Gastrocnemius medialis (tissue), 4 donors: Measurements from ENCODE around the gene NAA35. TPM values are rescaled to one million over a fixed set of nuclear protein-coding genes. Genes with fewer than 3 reads are reported as not detected.

Source experiments
- ATAC-seq, 2 donors: fragments of 150-250 bp; one replicate each; pipeline ENCODE4 v1.9.1; 2016
- DNase-seq, 2 donors: peaks; one replicate each; pipeline ENCODE4 v3.0.0-alpha.2; 2019
- H3K27ac ChIP-seq, 4 donors: fragments of 200-600 bp; sonication (generic); 1 replicate in 1 of 4; 2 replicates in 3 of 4; pipeline ENCODE4 v1.5.1; 2016 to 2018; ENCODE audit warnings: mild to moderate bottlenecking in 2 of 4, moderate library complexity in 1 of 4
- H3K27me3 ChIP-seq, 3 donors: fragments of 200-600 bp; sonication (generic) in 2 of 3; 1 replicate in 1 of 3; 2 replicates in 2 of 3; pipeline versions ENCODE4 v1.5.1 to v1.6.0; 2016 to 2019; ENCODE audit warnings: mild to moderate bottlenecking in 1 of 3, moderate library complexity in 1 of 3
- H3K36me3 ChIP-seq, 2 donors: fragments of 200-600 bp; sonication (generic) in 1 of 2; one replicate each; pipeline ENCODE4 v1.5.1; 2017 to 2018
- H3K4me1 ChIP-seq, 2 donors: fragments of 200-600 bp; sonication (generic) in 1 of 2; one replicate each; pipeline ENCODE4 v1.5.1; 2016 to 2017; ENCODE audit warnings: mild to moderate bottlenecking in 2 of 2
- H3K4me3 ChIP-seq, 4 donors: fragments of 200-600 bp; sonication (generic) in 3 of 4; 1 replicate in 1 of 4; 2 replicates in 3 of 4; pipeline ENCODE4 v1.5.1; 2016 to 2019; ENCODE audit warnings: mild to moderate bottlenecking in 2 of 4
- H3K9me3 ChIP-seq, 3 donors: fragments of 200-600 bp; sonication (generic) in 2 of 3; 1 replicate in 1 of 3; 2 replicates in 2 of 3; pipeline ENCODE4 v1.5.1; 2016 to 2019
- CTCF ChIP-seq, 5 experiments: fragments of 450-650 bp in 3 of 5; fragments of 200-600 bp in 2 of 5; sonication (generic) in 2 of 5; IDR thresholded peaks in 4 of 5; conservative IDR thresholded peaks in 1 of 5; 1 replicate in 4 of 5; 2 replicates in 1 of 5; pipeline ENCODE4 v1.5.1; 2016 to 2019; ENCODE audit warnings: antibody characterized with exemption in 5 of 5, mild to moderate bottlenecking in 3 of 5, moderate library complexity in 3 of 5
- POLR2A ChIP-seq, 2 donors: fragments of 450-650 bp; IDR thresholded peaks; one replicate each; pipeline ENCODE4 v1.6.1; 2017; ENCODE audit warnings: antibody characterized with exemption in 2 of 2, mild to moderate bottlenecking in 2 of 2, moderate library complexity in 2 of 2
- in situ Hi-C, 4 donors: fragments of 200-750 bp; cut with MboI; loops; one replicate each; pipeline versions ENCODE4 v1.15.0 to v1.8.0; 2017; ENCODE audit warnings: low sequenced_read_pairs in 4 of 4
- intact Hi-C: fragments of 100-400 bp; cut with DNase I; formaldehyde crosslinking; loops from one replicate; pipeline ENCODE4 v1.15.1; 2023; ENCODE audit warnings: low total_unique reads
- total RNA-seq, 4 donors: library from RNA; depleted of rRNA; stranded (reverse); fragments of >200 nt; gene quantifications; one replicate each; pipeline versions ENCODE4 v1.1.0 to v1.2.3, GENCODE V29; 2016

Gene NAA35
- total RNA-seq, 4 donors from 2014 or later = 22.7 to 26.9 (median 24.5) TPM

GRCh38 chr9:85941966-85942912 lies 1.3 kb downstream of the NAA35 start:
- ATAC-seq (no peak), DNase-seq (no peak)
- no peaks in the 10 kb centered on the region for H3K9me3 ChIP-seq
- H3K4me3 ChIP-seq = peak overlapping the region; percentile 92 to 97 (median 94)
- intact Hi-C loops (loop anchor here (1.0 to 10.0 kb wide), 5 partner anchors 135 to 1967 kb away; partner anchors contain the start of genes CTSL, ISCA1 and TUT7), in situ Hi-C loops (loop anchor here in 1 of 4 donors (25.0 kb wide), 1 partner anchor 345 kb away; the partner anchor contains the start of gene ISCA1)
- H3K27me3 ChIP-seq = no peaks in the 10 kb centered on the region
- TF ChIP-seq CTCF (IDR thresholded peaks at IDR 0.05 in 4 of 5, conservative IDR thresholded peaks at IDR 0.05 in 1 of 5) (no peak), POLR2A (IDR thresholded peaks at IDR 0.05) (no peak)
- H3K27ac ChIP-seq = peak overlapping the region; percentile 92 to 98 (median 97)
- peaks cover 0 to 17% of the 10 kb centered on the region in 2 donors for H3K36me3 ChIP-seq
- H3K4me1 ChIP-seq = peaks cover 43 to 46% of the 10 kb centered on the region in 2 donors

DNA sequence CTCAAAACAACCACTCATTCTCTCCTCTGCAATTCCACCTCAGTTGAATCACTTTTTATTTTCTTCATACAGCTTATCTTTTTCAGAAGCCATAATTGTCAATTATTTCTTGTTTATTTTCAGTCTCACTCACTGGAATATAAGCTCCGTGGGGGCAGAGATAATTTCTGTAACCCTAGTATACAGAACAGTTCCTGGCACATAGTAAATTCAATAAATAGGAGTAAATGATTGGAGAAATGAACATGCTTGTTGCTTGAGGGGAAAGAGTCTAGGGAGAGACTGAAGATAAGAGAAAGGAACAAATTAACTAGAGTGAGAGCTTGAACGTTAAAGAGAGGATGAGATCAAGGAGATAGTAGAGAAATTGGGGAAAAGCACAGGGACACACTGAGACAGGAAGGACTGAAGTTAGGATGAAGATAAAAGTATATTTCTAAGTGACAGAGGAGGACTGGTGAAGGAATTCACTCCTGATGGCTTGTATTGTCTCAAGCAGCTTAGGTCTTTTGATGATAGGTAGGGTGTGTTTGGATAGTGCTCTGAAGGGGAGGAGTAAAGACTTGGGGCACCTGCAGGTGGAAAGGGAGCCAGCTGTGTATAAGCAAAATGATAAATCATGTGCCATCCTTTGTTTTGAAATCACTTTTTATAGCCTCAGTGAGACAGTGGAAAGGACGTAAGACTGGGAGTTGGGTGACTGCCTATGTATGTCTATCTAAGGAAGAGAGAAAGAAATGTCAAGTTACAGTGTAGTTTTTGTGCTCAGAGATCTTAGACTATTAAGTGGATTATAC lies 2.2 kb downstream of the NAA35 start:
- no peaks in the 10 kb centered on the region for H3K9me3 ChIP-seq
- peaks cover 45 to 46% of the 10 kb centered on the region in 2 donors for H3K4me1 ChIP-seq
- in situ Hi-C loops (loop anchor here in 1 of 4 donors (25.0 kb wide), 1 partner anchor 344 kb away; the partner anchor contains the start of gene ISCA1), intact Hi-C loops (loop anchor here (5.0 to 10.0 kb wide), 4 partner anchors 136 to 1968 kb away; partner anchors contain the start of genes CTSL and TUT7)
- H3K27ac ChIP-seq = peak overlapping the region; percentile 39 to 98 (median 94)
- DNase-seq (no peak), ATAC-seq (no peak)
- TF ChIP-seq CTCF (IDR thresholded peaks at IDR 0.05 in 4 of 5, conservative IDR thresholded peaks at IDR 0.05 in 1 of 5) = no peak
- no peak for TF ChIP-seq POLR2A (IDR thresholded peaks at IDR 0.05)
- H3K4me3 ChIP-seq = no peak overlapping the region
- no peaks in the 10 kb centered on the region for H3K27me3 ChIP-seq
- peaks cover 0 to 17% of the 10 kb centered on the region in 2 donors for H3K36me3 ChIP-seq

DNA sequence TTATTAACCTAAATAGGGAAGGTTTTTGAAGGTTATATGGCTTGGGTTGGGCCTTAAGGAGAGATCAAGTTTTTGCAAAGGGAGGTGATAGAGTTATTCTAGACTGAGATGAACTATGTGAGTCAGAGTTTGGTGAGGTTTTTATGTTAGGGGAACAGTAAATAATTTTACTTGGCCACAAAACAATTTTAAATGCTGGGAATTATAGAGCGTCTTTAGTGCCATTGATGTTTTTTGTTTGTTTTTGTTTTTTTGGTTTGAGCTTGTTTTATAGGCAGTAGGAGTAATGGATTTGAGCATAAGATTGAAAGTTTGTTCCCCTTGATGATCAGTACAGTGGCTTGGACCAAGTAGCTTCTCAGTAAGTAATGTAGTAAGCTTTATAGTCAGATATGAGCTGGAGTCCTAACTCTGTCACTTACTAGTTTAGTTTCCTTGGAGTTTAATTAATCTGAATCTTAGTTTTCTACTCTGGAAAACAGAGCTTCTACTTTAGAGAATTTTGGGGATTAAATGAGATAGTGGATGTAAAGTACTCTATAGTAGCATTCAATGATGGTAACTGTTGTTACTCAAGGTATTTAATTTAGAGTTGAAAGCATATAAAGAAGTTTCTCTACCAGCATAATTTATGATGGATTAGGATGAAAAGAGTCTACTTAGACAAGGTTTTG lies 2.9 kb downstream of the NAA35 start:
- no peak for TF ChIP-seq POLR2A (IDR thresholded peaks at IDR 0.05)
- TF ChIP-seq CTCF (IDR thresholded peaks at IDR 0.05 in 4 of 5, conservative IDR thresholded peaks at IDR 0.05 in 1 of 5) = no peak
- intact Hi-C loops = loop anchor here (5.0 to 10.0 kb wide), 4 partner anchors 137 to 1969 kb away; partner anchors contain the start of genes CTSL and TUT7
- Histone ChIP-seq H3K27me3 (no peaks in the 10 kb centered on the region), H3K36me3 (peaks cover 0 to 17% of the 10 kb centered on the region in 2 donors), H3K4me3 (no peak overlapping the region), H3K27ac (peak overlapping the region in 3 of 4 donors; percentile 39 to 98 (median 96)), H3K4me1 (peaks cover 51% of the 10 kb centered on the region in 2 donors), H3K9me3 (no peaks in the 10 kb centered on the region)
- DNase-seq (no peak), ATAC-seq (no peak)
- in situ Hi-C loops = loop anchor here in 1 of 4 donors (25.0 kb wide), 1 partner anchor 343 kb away; the partner anchor contains the start of gene ISCA1

DNA sequence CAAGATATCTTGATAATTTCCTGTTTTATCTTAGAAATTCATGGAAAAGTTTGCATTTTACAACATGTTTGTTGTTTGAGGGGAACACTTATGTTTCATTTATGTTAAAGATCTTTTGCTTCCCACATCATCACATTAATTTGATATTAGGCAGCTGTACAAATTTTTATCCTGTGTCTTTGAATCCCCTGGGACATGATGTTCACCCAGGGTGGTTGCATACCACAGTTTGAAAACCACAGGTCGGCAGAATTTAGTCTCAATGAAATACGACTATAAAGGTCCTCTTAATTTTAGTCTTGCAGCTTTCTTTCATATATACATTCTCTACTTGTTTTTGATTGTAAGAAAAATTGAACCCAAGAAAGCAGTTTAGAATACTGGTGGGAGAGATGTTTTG lies 3.7 kb downstream of the NAA35 start:
- ATAC-seq (no peak), DNase-seq (no peak)
- H3K36me3 ChIP-seq = peaks cover 0 to 17% of the 10 kb centered on the region in 2 donors
- peaks cover 59% of the 10 kb centered on the region in 2 donors for H3K4me1 ChIP-seq
- in situ Hi-C loops = loop anchor here in 1 of 4 donors (25.0 kb wide), 1 partner anchor 343 kb away; the partner anchor contains the start of gene ISCA1
- TF ChIP-seq CTCF (IDR thresholded peaks at IDR 0.05 in 4 of 5, conservative IDR thresholded peaks at IDR 0.05 in 1 of 5) (no peak), POLR2A (IDR thresholded peaks at IDR 0.05) (no peak)
- H3K4me3 ChIP-seq = no peak overlapping the region
- H3K27me3 ChIP-seq = no peaks in the 10 kb centered on the region
- H3K27ac ChIP-seq = peak overlapping the region in 2 of 4 donors; percentile 29 to 96
- intact Hi-C loops = loop anchor here (5.0 to 10.0 kb wide), 4 partner anchors 137 to 1970 kb away; partner anchors contain the start of genes CTSL and TUT7
- no peaks in the 10 kb centered on the region for H3K9me3 ChIP-seq
